PC-3 (cell line): ENCODE data around the gene GPD2.

Experiments
- CTCF ChIP-seq: fragments of 300-600 bp; sonication (generic); conservative IDR thresholded peaks from 2 replicates; pipeline ENCODE4 v1.5.1; 2017; ENCODE audit warnings: antibody characterized with exemption, low read depth, mild to moderate bottlenecking, low read length
- EZH2 ChIP-seq: fragments of 300-600 bp; sonication (generic); IDR thresholded peaks from one replicate; pipeline ENCODE4 v1.6.1; 2017; ENCODE audit warnings: antibody characterized with exemption, mild to moderate bottlenecking, low read length; ENCODE audit not compliant: unreplicated experiment

- TF ChIP-seq CTCF (no peak), EZH2 (no peak)
These were observed 11.6 kb downstream of the GPD2 start for GRCh38 chr2:156447761-156448160.
